Ecto neural progenitor cell (in vitro differentiated cells): Measurements from ENCODE around the gene ECE1.
A peak's percentile ranks its signal among the peaks of the same experiment; 100 is the strongest.
"Not testable (repeated sequence)": the region's sequence is repeated elsewhere in the genome, so short reads cannot be mapped to it uniquely, and the experiment has no call there.

Experiments
- DNase-seq: peaks from one replicate; pipeline ENCODE4 v3.0.0-alpha.2; 2018; ENCODE audit warnings: low spot score

Gene ECE1

DNA sequence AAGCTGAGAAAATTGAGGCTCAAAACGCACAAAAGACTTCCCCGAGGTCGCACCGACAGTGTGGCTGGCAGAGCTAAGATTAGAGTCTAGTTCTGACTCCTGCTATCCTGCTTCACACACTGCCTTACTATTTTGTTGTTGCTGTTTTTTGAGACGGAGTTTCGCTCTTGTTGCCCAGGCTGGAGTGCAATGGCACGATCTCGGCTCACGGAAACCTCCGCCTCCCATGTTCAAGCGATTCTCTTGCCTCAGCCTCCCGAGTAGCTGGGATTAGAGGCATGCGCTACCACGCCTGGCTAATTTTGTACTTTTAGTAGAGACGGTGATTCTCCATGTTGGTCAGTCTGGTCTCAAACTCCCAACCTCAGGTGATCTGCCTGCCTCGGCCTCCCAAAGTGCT, 112.0 kb downstream of the ECE1 start:
- not testable (repeated sequence) for DNase-seq

DNA sequence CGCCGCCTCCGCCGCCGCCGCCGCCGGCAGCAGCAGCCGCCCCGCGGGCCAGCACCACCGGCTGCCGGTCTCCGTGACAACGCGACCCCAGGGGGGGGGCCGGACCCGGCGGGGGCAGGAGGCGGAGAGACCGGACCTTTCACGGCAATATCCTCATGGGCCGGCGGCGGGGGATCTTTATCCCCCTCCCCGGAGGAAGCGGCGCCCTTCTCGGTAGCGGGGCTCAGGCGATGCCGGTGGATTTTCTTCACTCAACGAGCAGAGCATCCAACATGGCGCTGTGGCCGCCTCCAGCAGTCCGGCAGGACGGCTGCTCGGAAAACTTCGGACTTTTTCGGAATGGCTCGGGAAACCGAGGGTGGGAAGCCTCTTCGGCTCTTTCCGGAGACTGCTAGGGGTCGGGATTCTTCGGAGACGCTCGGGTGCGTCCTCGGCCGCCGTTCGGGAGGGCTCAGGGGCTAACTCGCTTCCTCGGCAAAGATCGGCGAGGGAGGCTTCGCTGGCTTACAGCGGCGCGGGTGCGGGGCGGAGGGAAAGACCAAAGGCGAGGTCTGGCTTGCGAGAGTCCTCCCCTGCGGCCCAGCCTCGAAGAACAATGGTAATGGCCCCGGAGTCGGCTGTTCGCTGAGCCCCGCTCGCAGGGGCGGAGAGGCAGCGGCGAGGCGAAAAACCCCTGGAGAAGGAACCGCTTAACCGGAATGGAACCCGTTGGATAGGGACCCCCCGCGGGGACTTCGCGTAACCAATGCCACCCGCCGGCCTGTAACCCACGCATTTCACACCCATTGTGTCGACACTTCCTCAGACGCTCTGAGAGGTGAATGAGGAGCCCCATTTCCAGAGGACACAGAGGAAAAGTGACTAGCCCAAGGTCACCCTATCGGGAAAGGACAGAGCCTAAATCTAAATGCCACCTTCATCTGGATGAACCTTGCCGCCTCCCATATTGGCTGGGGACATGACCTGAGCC, 113.4 kb downstream of the ECE1 start, which contains the start of gene EIF4G3:
EIF4G3 (minus strand) TSS at position 312 of the 970 bp plus-strand sequence. CDS start 174,155 bp downstream, outside the sequence.
- peak; percentile 100 for DNase-seq

DNA sequence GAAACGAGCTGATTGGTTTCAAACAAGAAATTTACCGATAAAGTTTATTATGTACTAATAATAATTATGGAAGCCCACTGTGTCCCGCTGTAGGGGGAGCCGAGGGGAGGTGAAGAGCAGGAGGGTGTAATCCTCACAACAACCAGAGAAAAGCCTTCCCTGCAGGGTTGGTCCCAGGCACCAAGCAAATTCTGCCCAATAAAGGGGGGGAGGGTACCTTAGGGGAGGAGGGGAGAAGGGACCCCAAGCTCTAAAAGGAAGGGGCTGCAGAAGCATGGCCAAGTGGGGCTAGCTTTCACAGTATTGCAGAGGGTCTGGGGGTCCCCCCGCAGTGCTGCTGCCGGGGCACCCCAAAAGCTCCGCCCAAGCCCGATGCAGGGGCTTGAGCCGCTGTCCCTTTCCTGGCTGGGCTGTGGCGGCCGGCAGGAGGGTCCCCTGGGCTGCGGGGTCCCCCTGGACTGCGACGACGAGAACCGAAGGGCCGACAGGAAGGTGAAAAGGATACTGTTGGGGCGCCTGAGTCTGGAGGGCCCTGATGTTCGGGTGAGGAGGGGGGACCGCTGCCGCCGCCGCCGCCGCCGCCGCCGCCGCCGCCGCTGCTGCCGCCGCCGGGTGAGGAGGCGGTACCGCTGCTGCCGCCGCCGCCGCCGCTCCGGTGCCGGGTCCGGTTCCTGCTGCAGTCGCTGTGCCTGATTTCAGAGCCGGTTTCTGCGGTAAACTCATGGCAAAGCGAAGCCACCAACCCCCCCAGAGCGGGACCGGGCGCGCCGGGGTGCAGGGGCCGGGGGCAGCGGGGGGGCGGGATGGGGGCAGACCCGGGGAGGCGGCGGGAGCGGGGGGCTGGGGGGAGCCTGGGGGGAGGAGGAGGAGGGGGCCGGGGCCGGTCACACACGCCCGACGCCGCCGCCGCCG, 114.3 kb downstream of the ECE1 start:
- DNase-seq = peak; percentile 76

DNA sequence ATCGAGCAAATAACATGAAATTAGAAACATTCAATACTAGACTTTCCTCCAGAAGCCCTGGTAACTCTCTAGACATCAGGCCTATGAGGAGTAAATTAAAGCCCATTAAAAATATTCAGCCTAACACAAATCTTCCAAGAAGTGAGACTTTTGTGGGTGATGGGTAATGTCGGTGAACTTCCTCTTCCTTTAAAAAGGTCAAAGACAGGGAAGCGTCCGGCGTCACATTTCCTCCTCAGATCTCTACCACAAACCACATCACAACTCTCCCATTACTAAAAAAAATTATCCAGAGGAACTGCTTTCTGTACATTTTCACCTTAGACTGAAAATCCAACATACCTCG, 115.0 kb downstream of the ECE1 start:
- DNase-seq = no peak

DNA sequence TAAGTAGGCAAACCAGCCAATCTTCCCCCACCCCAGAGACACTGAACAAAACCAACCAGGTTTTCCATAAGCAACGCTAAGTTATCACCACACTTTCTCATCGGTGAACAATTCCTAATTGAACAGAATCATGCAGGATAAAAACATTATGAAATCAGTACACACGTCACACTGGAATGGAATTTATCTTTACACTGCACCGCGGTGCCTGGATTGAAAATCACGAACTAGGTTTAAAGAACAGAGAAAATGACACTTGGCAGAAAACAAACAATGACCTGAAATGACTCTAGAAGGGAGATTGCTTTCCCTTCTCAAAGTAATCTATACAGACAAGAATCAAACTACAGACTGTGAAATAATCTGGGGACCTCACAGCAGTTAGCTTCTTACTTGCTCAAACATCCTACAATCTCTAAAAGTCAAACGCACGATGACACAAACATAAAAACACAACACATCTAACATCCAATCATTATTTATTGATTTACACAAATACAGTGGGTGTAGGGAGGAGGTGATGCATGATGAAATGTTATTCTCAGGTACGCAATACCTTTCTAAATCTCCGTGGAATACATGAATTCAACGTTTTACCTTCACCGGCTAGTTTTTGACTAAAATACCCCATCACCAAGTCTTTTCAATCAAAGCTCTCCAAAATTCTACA, 115.5 kb downstream of the ECE1 start:
- DNase-seq = no peak

DNA sequence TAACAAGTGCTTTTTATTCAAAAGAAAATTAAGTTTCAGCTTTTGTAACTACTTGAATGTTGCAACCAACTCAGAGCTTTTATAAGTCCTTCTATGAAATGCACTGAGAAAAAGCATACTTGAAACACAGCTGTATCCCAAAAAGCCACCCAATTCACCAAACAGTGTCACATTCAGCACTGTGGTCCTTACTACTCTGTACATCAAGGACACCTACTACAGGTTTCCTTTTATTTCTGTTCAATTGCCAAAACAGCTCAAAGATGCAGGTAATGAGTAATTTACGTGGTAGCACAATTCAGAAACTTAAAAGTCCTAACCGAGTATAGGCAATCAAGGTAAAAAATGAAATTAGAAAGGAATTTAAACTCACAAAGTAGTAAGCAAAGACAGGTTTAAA, 116.0 kb downstream of the ECE1 start:
- no peak for DNase-seq

DNA sequence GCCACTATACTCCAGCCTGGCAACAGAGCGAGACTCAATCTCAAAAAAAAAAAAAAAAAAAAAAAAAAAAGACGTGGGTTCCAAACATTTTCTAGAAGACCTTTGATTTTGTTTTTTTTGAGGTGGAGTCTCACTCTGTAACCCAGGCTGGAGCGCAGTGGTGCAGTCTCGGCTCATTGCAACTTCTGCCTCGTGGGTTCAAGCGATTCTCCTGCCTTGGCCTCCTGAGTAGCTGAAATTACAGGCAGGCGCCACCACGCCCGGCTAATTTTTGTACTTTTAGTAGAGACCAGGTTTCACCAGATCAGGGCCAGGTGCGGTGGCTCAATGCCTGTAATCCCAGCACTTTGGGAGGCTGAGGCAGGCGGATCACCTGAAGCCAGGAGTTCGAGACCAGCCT, 117.2 kb downstream of the ECE1 start:
- DNase-seq = not testable (repeated sequence)

DNA sequence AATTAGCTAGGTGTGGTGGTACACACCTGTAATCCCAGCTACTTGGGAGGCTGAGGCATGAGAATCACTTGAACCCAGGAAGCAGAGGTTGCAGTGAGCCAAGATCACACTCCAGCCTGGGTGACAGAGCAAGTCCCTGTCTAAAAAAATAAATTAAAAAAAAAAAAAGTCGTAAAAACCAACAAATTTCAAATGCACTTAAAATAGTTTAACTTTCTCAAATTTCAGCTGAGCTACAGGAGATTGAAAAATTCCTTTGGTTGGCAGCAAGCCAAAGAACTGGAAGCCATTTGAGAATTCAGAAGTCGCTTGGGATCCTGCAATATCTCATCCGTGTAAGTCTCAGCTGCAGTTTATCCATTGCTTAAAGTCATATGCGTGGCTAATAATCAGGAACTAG, 119.4 kb downstream of the ECE1 start:
- not testable (repeated sequence) for DNase-seq

DNA sequence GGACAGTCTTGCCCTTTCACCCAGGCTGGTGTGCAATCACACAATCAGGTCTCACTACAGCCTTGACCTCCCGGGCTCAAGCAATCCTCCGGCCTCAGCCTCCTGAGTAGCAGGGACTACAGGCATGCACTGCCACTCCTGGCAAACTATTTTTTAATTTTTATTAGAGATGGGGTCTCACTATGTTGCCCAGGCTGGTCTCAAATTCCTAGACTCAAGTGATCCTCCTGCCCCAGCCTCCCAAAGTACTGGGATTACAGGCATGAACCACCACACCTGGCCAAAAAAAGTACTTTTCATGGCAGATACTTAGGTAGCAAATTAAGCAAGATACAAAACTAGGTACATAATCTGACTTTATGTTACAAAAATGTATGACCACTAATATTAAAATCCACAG, 121.8 kb downstream of the ECE1 start:
- DNase-seq = no peak
